ENCODE data around the gene SPAG6. TPM values are rescaled to one million over a fixed set of nuclear protein-coding genes. Genes with fewer than 3 reads are reported as not detected.

The SPAG6 gene
- total RNA-seq, 1 experiment from 2014 or later = 0.74 TPM

DNA sequence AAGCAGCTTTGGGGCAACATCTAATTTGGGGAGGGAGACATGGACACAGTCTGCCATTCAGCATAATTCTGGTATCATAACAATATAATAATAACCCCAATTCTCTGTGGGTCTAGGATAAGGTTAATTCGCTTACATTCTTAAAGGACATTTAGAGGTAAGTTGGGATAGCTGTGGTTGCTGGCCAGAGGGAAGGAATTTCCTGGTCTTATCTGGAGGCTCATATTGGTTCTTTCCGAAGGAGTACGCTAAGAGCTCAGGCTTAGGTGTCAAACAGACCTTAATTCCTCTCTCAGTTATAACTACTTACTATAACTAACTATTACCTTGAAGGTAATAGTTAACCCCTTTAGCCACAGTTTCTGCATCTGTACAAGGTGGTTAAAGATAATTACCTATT is 68.8 kb downstream of the SPAG6 start (continued):
- TF ChIP-seq, protein P1, sequence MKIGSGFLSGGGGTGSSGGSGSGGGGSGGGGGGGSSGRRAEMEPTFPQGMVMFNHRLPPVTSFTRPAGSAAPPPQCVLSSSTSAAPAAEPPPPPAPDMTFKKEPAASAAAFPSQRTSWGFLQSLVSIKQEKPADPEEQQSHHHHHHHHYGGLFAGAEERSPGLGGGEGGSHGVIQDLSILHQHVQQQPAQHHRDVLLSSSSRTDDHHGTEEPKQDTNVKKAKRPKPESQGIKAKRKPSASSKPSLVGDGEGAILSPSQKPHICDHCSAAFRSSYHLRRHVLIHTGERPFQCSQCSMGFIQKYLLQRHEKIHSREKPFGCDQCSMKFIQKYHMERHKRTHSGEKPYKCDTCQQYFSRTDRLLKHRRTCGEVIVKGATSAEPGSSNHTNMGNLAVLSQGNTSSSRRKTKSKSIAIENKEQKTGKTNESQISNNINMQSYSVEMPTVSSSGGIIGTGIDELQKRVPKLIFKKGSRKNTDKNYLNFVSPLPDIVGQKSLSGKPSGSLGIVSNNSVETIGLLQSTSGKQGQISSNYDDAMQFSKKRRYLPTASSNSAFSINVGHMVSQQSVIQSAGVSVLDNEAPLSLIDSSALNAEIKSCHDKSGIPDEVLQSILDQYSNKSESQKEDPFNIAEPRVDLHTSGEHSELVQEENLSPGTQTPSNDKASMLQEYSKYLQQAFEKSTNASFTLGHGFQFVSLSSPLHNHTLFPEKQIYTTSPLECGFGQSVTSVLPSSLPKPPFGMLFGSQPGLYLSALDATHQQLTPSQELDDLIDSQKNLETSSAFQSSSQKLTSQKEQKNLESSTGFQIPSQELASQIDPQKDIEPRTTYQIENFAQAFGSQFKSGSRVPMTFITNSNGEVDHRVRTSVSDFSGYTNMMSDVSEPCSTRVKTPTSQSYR (CRISPR knock-in tag; IDR thresholded peaks at IDR 0.05) = no peak
- TF ChIP-seq JAZF1 (CRISPR knock-in tag; IDR thresholded peaks at IDR 0.05) (no peak), PRRX2 (CRISPR knock-in tag; IDR thresholded peaks at IDR 0.05) (no peak)
- TF ChIP-seq, protein P2, sequence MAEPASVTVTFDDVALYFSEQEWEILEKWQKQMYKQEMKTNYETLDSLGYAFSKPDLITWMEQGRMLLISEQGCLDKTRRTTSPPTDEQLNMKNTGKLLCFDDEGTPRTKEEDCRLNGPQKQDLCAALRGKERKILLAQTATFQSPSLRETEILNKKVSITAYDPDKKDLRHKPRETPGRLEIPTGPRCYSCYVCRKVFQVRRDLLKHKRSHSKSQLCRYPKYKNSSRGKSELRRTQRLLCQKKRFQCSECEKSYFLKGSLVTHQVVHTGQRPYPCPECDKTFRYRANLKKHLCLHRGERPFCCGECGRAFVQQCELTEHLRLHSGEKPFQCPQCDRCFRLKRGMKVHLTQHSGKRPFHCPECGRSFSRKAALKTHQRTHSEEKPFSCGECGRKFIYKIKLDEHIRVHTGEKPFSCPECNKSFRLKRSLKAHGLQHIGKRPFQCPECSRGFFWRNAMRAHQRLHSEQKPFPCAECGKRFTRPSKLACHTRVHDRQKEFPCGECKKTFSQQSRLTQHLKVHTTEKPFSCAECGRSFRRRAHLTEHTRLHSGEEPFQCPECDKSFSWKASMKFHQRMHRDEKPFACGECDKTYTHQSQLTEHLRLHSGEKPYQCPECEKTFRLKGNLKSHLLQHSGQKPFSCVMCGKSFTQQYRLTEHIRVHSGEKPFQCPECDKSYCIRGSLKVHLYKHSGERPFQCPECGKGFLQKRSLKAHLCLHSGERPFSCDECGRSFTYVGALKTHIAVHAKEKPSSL (CRISPR knock-in tag; conservative IDR thresholded peaks at IDR 0.05) = no peak

DNA sequence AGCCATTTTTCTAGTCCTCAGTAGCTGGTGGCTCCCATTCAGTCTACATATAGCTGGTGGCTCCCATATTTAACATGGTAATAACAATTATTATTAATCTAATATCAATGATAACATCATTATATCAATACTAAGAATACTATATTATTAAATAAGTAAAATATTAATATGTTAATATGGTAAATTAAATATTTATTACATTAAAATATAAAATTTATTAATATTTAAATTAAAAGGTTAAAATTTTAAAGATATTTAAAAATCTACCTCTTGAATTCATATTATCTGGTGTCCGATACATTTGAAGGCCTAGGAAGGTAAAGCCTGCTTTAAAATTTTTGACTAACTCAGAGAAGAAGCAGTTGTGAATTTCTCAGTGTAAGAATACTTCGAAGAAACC is 69.8 kb downstream of the SPAG6 start:
- H3K27me3 Mint-ChIP-seq (ENCODE audit: low read depth) = no peaks in the 10 kb centered on the region
- ATAC-seq (no peak), DNase-seq (ENCODE audit: low spot score) (no peak)
- no peaks in the 10 kb centered on the region for H3K36me3 Mint-ChIP-seq
- no peak overlapping the region for H3K4me3 Mint-ChIP-seq
- H3K4me1 Mint-ChIP-seq = no peaks in the 10 kb centered on the region
- POLR2A ChIA-PET = no interaction called here
- H3K27ac Mint-ChIP-seq = no peak overlapping the region
- no peaks in the 10 kb centered on the region; the same call in 1 of the 2 replicates for H3K9me3 Mint-ChIP-seq
- CTCF ChIA-PET = no interaction called here
- TF ChIP-seq HMGA2 (CRISPR knock-in tag; IDR thresholded peaks at IDR 0.05) (peak; percentile 96), NR2C2 (CRISPR knock-in tag; IDR thresholded peaks at IDR 0.05) (no peak), PRRX2 (CRISPR knock-in tag; IDR thresholded peaks at IDR 0.05) (no peak)

DNA sequence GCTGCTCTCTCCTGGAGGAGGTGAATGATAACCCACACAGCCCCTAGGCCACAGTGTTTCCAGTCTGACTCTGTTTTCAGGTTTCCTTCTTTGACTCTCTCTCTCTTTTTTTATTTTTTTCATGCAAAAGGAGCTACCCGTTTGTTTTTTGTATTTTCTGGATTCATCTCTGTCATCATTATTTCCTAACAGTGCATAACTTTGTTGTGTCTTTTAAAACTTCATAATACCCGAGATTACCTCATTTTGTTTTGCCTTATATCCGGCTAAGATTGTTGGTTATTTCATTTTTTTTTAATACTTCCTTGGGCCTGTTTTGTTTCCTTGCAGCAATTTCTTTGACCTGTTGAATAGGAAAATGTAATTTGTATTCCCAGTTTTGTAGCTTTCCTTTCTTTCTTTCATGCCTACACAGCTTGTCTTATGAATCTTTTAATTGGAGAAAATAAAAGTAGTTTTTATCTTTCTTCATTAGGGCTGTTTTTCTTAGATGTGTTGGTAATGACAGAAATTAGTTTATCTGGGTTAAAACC is 72.5 kb downstream of the SPAG6 start:
- H3K4me3 Mint-ChIP-seq = no peak overlapping the region
- DNase-seq (ENCODE audit: low spot score) = no peak
- H3K27ac Mint-ChIP-seq = no peak overlapping the region
- ChIA-PET POLR2A (no interaction called here), CTCF (no interaction called here)
- no peaks in the 10 kb centered on the region for H3K9me3 Mint-ChIP-seq
- H3K36me3 Mint-ChIP-seq = no peaks in the 10 kb centered on the region
- no peak for ATAC-seq
- no peaks in the 10 kb centered on the region for H3K4me1 Mint-ChIP-seq
- H3K27me3 Mint-ChIP-seq (ENCODE audit: low read depth) = no peaks in the 10 kb centered on the region
- TF ChIP-seq ZNF263 (CRISPR knock-in tag; IDR thresholded peaks at IDR 0.05; ENCODE audit: low read depth) (no peak), ETV6 (CRISPR knock-in tag; IDR thresholded peaks at IDR 0.05) (no peak), JAZF1 (CRISPR knock-in tag; IDR thresholded peaks at IDR 0.05) (no peak), NR2C2 (CRISPR knock-in tag; IDR thresholded peaks at IDR 0.05) (no peak), HMGA2 (CRISPR knock-in tag; IDR thresholded peaks at IDR 0.05) (no peak), TEAD4 (CRISPR knock-in tag; IDR thresholded peaks at IDR 0.05) (no peak), TCF7 (CRISPR knock-in tag; IDR thresholded peaks at IDR 0.05; ENCODE audit: low read depth) (no peak), ZNF671 (CRISPR knock-in tag; IDR thresholded peaks at IDR 0.05) (no peak), FOXP1 (CRISPR knock-in tag; IDR thresholded peaks at IDR 0.05; ENCODE audit: borderline replicate concordance) (no peak), EMX1 (CRISPR knock-in tag; IDR thresholded peaks at IDR 0.05) (no peak), ATF1 (CRISPR knock-in tag; IDR thresholded peaks at IDR 0.05) (no peak), MYBL2 (CRISPR knock-in tag; IDR thresholded peaks at IDR 0.05) (no peak)
- TF ChIP-seq, protein P3, sequence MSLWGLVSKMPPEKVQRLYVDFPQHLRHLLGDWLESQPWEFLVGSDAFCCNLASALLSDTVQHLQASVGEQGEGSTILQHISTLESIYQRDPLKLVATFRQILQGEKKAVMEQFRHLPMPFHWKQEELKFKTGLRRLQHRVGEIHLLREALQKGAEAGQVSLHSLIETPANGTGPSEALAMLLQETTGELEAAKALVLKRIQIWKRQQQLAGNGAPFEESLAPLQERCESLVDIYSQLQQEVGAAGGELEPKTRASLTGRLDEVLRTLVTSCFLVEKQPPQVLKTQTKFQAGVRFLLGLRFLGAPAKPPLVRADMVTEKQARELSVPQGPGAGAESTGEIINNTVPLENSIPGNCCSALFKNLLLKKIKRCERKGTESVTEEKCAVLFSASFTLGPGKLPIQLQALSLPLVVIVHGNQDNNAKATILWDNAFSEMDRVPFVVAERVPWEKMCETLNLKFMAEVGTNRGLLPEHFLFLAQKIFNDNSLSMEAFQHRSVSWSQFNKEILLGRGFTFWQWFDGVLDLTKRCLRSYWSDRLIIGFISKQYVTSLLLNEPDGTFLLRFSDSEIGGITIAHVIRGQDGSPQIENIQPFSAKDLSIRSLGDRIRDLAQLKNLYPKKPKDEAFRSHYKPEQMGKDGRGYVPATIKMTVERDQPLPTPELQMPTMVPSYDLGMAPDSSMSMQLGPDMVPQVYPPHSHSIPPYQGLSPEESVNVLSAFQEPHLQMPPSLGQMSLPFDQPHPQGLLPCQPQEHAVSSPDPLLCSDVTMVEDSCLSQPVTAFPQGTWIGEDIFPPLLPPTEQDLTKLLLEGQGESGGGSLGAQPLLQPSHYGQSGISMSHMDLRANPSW (CRISPR knock-in tag; conservative IDR thresholded peaks at IDR 0.05; ENCODE audit: low read depth) = no peak
- TF ChIP-seq, protein P4, sequence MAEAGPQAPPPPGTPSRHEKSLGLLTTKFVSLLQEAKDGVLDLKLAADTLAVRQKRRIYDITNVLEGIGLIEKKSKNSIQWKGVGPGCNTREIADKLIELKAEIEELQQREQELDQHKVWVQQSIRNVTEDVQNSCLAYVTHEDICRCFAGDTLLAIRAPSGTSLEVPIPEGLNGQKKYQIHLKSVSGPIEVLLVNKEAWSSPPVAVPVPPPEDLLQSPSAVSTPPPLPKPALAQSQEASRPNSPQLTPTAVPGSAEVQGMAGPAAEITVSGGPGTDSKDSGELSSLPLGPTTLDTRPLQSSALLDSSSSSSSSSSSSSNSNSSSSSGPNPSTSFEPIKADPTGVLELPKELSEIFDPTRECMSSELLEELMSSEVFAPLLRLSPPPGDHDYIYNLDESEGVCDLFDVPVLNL (CRISPR knock-in tag; IDR thresholded peaks at IDR 0.05; ENCODE audit: borderline replicate concordance, low read depth) = no peak
- TF ChIP-seq, protein P5, sequence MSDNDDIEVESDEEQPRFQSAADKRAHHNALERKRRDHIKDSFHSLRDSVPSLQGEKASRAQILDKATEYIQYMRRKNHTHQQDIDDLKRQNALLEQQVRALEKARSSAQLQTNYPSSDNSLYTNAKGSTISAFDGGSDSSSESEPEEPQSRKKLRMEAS (CRISPR knock-in tag; IDR thresholded peaks at IDR 0.05) = no peak
- TF ChIP-seq, protein P6, sequence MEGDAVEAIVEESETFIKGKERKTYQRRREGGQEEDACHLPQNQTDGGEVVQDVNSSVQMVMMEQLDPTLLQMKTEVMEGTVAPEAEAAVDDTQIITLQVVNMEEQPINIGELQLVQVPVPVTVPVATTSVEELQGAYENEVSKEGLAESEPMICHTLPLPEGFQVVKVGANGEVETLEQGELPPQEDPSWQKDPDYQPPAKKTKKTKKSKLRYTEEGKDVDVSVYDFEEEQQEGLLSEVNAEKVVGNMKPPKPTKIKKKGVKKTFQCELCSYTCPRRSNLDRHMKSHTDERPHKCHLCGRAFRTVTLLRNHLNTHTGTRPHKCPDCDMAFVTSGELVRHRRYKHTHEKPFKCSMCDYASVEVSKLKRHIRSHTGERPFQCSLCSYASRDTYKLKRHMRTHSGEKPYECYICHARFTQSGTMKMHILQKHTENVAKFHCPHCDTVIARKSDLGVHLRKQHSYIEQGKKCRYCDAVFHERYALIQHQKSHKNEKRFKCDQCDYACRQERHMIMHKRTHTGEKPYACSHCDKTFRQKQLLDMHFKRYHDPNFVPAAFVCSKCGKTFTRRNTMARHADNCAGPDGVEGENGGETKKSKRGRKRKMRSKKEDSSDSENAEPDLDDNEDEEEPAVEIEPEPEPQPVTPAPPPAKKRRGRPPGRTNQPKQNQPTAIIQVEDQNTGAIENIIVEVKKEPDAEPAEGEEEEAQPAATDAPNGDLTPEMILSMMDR (IDR thresholded peaks at IDR 0.05) = no peak
- TF ChIP-seq, protein P7, sequence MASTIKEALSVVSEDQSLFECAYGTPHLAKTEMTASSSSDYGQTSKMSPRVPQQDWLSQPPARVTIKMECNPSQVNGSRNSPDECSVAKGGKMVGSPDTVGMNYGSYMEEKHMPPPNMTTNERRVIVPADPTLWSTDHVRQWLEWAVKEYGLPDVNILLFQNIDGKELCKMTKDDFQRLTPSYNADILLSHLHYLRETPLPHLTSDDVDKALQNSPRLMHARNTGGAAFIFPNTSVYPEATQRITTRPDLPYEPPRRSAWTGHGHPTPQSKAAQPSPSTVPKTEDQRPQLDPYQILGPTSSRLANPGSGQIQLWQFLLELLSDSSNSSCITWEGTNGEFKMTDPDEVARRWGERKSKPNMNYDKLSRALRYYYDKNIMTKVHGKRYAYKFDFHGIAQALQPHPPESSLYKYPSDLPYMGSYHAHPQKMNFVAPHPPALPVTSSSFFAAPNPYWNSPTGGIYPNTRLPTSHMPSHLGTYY (CRISPR knock-in tag; IDR thresholded peaks at IDR 0.05) = no peak

Measured in WTC11 (cell line).